GM15510 (cell line): ENCODE measurements around the gene C1QTNF12.

Experiments used
- POLR2A ChIP-seq: IDR thresholded peaks from 3 replicates; pipeline ENCODE4 v1.6.1; 2011; ENCODE audit warnings: borderline replicate concordance; ENCODE audit not compliant: insufficient read length; ENCODE audit errors: extremely low read depth

The C1QTNF12 gene

DNA sequence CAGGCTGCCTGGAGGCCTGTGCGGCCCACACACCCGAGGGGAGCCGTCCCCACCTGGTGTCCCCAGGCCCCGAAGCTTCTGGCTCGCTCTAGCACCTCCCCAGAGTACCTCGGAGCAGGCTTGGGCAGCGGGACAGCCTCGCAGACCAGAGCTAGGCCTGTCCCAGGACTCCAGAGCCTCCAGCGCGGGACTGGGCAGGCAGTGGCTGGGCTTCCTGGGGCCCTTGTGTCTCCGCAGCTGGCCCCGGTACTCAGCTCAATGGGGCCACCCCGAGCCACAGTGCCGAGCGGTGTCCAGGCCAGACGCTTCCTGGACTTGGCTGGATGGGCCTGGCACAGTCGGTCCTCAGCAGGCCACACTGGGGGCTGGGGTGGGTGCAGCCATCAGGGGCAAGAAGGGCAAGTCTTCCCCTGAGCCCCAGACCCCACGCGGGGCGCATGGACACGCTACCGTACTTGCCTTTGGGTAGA, 38.6 kb upstream of the C1QTNF12 start:
- no peak for TF ChIP-seq POLR2A

GRCh38 chr1:1284221-1285101, 37.9 kb upstream of the C1QTNF12 start:
- TF ChIP-seq POLR2A: no peak

DNA sequence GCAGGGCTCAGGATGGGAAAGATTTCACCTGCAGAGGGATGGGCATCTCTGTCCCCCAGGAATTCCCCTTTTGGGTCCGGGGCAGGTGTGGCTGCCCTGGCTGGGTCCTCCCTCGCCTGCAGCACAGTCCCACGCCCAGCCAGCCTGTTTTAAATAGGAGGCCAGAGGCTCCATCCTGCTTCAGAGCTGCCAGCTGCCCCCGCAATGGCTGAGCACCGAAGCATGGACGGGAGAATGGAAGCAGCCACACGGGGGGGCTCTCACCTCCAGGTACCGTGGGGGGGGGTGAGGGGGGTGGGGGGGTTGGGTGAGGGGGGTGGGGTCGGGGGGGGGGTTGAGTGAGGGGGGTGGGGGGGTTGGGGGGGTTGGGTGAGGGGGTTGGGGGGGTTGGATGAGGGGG, 37.3 kb upstream of the C1QTNF12 start:
- TF ChIP-seq POLR2A: no peak

GRCh38 chr1:1282998-1283397, 36.5 kb upstream of the C1QTNF12 start:
- no peak for TF ChIP-seq POLR2A

DNA sequence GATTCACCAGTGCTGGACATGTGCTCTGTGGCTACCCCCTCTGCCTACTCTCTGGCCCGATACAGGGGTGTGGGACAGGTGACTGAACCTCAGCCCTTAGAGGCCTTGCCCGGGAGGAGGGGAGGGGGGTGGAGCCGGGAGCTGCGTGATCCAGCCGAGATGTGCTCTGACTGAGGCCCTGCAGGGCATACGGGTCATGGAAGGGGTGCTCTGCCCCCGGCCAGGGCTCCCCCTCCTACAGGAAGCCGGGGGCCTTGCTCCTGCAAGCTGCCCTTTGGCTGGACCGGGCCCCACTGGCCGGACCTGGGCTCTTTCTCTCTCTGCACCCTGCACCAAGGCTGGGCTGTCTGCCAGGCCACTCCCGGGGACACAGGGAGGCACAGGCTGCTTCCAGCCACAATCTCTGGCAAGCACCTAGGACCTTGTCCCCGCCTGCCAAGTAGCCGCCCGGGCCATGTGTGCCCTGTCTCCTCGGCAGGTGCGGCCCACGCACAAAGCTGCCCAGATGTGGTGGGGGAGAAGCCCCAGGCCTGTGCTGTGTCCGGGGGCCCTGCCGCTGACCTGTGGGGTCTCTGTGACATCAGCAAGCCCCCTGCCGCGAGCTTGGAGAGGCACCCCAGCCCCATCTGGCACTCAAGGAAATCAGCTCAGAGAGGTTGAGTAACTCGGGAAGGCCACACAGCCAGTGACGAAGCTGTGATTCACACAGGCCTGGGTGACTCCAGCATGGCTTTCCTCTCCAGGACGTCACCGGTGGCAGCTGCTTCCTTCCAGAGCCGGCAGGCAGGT, 35.2 kb upstream of the C1QTNF12 start:
- no peak for TF ChIP-seq POLR2A

DNA sequence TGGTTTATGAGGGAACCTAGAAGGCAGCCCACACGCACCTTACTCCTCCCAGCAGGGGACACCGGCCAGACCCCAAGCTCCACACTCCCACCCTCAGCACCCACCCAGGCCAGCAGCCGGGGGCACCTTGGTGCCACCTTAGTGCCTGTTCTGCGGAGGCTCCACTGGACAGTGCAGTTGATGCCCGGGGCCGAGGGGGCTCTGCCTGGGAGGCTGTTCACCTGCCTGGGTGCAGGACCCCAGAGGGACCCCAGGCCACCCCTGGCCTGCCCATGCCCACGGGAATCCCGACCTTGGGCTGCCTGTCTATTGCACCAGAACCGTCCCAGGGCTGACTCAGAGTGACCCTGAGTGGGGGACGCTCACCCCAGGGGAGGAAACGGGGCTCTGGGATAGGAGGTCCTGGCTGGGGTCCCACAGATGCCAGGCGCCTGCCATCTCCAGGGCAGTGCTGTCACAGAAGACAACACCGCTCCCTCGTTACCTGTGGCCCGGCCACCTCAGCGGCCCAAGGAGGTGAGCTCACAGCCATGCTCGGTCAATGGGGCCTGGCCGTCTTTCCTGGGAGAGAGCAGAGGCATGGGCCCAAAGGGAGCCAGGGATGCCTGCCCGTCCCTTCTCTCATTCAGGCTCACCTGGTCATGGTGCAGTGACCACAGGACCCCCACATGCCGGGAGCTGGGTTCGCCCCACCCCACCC, 34.4 kb upstream of the C1QTNF12 start:
- no peak for TF ChIP-seq POLR2A

- TF ChIP-seq POLR2A: no peak
Measured at GRCh38 chr1:1279028-1279427, 32.5 kb upstream of the C1QTNF12 start.

DNA sequence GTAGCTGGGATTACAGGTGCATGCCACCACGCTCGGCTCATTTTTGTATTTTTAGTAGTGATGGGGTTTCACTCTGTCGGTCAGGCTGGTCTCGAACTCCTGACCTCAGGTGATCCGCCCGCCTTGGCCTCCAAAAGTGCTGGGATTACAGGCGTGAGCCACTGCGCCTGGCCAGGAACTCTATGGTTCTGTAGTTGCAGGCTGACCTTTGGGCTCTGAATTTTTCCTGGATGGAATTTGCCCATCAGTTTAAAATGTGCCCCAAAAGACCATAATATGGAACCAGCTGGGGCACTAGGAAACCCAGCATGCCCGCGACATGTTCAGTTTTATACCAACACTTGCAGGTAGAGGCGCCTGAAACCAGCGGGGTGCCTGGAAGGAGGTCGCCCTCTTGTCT, 32.1 kb upstream of the C1QTNF12 start:
- no peak for TF ChIP-seq POLR2A

- no peak for TF ChIP-seq POLR2A
Measured at GRCh38 chr1:1275836-1276235, 29.3 kb upstream of the C1QTNF12 start.

DNA sequence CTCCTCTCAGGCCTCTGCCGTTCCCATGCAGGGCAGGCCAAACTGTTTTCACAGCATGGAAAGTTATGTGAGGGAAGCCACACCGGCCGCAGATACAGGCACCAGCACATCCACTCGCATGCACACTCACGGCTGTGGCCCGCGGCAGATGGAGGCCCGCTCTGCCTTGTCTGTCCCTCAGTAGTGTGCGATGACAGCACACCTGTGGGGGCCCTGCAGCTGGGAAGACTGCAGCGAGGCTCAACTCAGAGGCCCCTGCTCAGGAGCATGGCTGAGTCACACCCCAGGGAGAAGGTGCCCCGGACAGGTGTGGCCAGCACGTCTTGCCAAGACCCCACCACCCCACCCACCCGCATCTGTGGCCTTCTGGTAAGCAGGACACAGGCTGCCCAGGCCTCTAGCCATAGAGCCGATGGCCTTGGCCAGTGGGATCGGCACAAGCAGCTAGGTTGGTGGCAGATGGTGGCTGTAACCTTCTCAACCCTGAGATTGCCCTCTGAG, 28.5 kb upstream of the C1QTNF12 start:
- no peak for TF ChIP-seq POLR2A

DNA sequence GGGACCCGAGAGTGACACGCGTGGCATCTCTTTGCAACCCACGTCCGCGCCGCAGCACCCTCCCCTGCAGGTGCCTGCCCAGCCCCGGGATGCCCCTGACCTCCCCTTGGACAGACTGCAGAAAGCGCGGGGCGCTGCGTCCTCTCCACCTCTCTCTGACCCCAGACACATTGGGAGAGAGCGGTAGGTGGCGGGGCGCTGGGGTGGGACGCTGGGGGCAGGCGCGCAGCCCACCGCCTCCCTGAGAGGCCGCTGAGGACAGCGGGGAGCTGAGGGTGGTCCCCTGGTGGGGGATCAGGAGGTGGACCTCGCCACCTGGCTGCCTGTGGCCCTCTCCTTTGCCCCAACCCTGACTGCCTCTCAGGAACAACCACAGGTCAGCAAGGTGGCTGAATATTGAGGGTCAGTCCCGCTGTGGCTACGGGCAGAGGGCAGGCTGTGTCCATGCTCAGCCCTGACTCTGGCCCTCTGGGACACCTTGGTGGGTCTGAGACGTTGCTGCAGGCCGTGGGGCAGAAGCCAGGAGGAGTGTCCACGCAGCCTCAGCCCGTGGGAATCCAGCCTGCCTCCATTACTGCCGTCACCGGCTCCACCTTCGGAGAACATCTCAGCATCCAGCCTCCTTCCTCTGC, 27.9 kb upstream of the C1QTNF12 start:
- no peak for TF ChIP-seq POLR2A

- peak; percentile 80 for TF ChIP-seq POLR2A
Measured at GRCh38 chr1:1273512-1274298, 27.2 kb upstream of the C1QTNF12 start, which contains the start of gene UBE2J2. Gene UBE2J2, minus strand, starts transcription at chr1:1273854. Its CDS starts 5,862 bp downstream, at chr1:1267992.

DNA sequence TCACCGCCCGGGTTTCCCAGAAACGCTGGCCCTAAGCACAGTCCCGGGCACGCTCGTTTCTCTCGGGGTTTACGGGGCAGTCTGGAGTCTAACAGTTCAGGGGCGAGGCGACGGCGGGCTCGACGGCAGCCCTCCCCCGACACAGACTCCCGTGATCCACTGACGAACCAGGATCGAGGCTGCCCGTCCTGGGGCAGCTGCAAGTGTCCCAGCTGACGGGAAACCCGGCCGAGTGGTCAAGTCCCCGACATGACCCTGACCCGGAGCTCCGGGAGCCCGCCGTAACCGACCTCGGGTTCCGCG, 26.6 kb upstream of the C1QTNF12 start:
- TF ChIP-seq POLR2A: no peak
